ENCODE results near the gene FBXO10.

FBXO10 gene

GRCh38 chr9:37587521-37587920, 11.3 kb upstream of the FBXO10 start:
- no peak for DNase-seq

GRCh38 chr9:37583522-37584121, 7.4 kb upstream of the FBXO10 start:
- DNase-seq, result no peak

GRCh38 chr9:37582548-37583157, 6.5 kb upstream of the FBXO10 start:
- DNase-seq, result no peak

- no peak for DNase-seq
Observed at GRCh38 chr9:37575511-37575914, 667 bp downstream of the FBXO10 start.

GRCh38 chr9:37575001-37575400, 1.2 kb downstream of the FBXO10 start:
- no peak for DNase-seq

- DNase-seq, result no peak
Observed at GRCh38 chr9:37574241-37574721, 1.9 kb downstream of the FBXO10 start.

- no peak for DNase-seq
Observed at GRCh38 chr9:37571282-37571681, 4.9 kb downstream of the FBXO10 start.

GRCh38 chr9:37566716-37567115, 9.5 kb downstream of the FBXO10 start:
- no peak for DNase-seq

GRCh38 chr9:37565661-37566618, 10.2 kb downstream of the FBXO10 start:
- no peak for DNase-seq

GRCh38 chr9:37564916-37565315, 11.3 kb downstream of the FBXO10 start:
- no peak for DNase-seq

GRCh38 chr9:37563806-37564513, 12.2 kb downstream of the FBXO10 start:
- DNase-seq, result no peak

- no peak for DNase-seq
Observed at GRCh38 chr9:37562826-37563225, 13.4 kb downstream of the FBXO10 start.

- DNase-seq, result no peak
Observed at GRCh38 chr9:37561682-37562081, 14.5 kb downstream of the FBXO10 start.

GRCh38 chr9:37559855-37560592, 16.2 kb downstream of the FBXO10 start:
- no peak for DNase-seq

- no peak for DNase-seq
Observed at GRCh38 chr9:37559125-37559524, 17.1 kb downstream of the FBXO10 start.

GRCh38 chr9:37555786-37556185, 20.4 kb downstream of the FBXO10 start:
- DNase-seq, result no peak

GRCh38 chr9:37554318-37554717, 21.9 kb downstream of the FBXO10 start:
- DNase-seq, result no peak

GRCh38 chr9:37551888-37552287, 24.3 kb downstream of the FBXO10 start:
- DNase-seq, result no peak

GRCh38 chr9:37551468-37551867, 24.7 kb downstream of the FBXO10 start:
- no peak for DNase-seq

GRCh38 chr9:37550781-37551180, 25.4 kb downstream of the FBXO10 start:
- no peak for DNase-seq

GRCh38 chr9:37549527-37549926, 26.7 kb downstream of the FBXO10 start:
- no peak for DNase-seq

- no peak for DNase-seq
Observed at GRCh38 chr9:37547328-37547878, 28.8 kb downstream of the FBXO10 start.
